GM18520 (cell line): ENCODE results near the gene FREM1.

Experiments
- ATAC-seq: cut with Tn5 transposase; IDR thresholded peaks from one replicate; pipeline ENCODE4 v1.9.1; 2021; ENCODE audit not compliant: unreplicated experiment

The FREM1 gene

DNA sequence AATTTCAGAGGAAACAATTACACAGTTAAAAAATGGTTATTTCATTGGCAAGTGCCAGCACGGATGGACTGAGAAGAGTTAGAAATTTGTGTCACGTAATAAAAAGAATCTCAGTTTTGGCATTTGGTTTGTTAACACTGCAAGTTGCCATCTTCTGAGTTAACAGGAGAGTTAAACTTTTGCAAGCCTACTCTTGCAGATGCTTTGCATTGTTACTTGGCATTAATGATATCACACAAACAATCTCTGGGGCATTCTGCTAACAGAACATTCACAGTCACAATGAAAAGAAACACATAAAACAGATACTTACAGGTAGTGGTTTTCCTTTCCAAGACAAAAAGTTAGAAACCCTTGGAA, 647 bp downstream of the FREM1 start:
- no peak for ATAC-seq

DNA sequence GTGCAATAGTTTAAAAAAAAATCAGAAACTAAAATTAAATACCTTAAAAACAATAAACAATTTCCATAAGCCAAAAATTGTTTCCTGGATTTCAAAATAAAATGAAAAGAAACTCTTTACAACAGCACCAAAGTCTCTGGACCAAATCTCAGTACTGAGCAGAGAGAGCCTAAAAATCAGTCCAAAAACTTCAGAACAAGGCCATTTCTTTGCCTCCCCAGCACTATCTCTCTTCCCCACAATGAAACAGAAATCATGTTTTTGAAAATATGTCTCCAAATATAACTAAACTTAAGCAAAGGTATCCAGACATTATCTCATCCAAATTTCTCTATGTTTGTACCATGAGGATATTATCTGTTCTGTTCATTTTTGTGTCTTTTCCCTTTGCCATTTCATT, 1.0 kb downstream of the FREM1 start:
- no peak for ATAC-seq

DNA sequence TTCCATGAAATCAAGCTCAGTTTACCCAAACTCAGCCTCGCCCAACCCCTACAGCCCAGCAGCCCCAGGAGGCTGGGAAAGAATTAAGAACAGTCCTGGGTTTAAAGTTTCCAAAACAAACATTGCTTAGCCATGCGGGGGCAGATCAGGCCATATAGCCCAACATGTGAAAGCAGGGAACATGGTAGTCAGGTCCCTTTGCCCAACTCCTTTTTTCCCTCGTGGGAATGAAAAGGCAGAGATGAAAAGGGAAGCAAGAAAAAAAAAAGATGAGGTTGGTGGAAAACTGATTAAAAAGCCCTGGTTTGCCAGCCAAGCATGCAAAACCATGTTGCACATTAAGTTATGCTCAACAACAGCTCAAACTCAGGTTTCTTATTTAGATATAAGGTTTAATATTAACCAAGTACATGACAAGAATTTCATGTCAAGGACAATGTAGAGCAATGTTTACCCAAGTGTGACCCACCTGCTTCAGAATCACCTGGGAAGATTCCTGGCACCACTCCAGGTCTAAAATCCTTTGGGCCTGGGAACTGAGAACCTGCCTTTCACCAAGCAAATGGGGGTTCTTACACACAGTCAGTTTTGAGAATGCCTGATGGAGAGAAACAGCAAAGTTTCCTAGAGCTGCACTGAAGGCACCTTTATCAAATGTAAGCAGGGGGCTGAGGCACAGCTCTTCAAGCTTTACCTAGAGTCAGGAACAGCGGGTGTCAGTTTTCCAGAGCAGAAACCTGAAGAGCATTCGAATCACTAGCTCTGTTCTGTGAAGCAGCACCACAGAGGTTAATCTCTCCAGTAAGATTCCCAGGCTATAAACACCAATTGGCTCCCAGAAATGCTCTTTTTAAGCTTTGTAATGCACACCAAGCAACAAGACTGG, 1.7 kb downstream of the FREM1 start:
- no peak for ATAC-seq

DNA sequence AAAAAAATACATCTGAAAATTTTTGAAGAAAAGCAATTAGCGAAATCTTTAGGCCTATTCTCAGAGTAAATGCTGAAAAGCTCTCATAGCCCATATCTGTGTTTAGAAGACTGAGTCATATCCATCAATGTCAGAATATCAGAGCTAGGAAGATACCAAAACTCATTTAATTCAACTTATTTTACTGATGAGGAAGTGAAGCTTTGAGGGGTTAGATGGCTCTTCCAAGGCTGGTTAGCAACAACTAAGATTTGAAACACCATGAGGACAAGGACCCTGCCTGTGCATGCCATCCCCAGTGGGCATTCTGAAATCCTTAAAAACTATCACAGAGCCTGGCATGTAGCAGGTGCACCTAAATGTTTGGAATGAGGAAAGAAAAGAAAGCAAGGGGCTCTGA, 2.5 kb downstream of the FREM1 start:
- ATAC-seq = no peak

DNA sequence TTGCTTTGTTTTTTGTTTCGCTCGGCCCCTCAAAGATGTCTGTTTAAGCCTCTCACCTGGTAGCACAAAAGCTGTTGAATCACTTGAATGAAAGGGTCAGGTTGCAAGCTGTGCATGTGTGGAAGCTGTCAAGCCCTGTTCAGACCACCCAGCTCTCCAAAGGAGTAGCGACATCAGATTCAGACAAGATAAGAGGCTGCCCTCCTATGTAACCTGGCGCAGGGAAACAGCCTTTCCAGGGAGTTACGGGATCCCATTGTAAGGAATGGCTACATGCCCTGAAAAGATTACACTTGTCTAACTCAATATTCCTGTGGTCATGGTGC, 2.9 kb downstream of the FREM1 start:
- no peak for ATAC-seq

DNA sequence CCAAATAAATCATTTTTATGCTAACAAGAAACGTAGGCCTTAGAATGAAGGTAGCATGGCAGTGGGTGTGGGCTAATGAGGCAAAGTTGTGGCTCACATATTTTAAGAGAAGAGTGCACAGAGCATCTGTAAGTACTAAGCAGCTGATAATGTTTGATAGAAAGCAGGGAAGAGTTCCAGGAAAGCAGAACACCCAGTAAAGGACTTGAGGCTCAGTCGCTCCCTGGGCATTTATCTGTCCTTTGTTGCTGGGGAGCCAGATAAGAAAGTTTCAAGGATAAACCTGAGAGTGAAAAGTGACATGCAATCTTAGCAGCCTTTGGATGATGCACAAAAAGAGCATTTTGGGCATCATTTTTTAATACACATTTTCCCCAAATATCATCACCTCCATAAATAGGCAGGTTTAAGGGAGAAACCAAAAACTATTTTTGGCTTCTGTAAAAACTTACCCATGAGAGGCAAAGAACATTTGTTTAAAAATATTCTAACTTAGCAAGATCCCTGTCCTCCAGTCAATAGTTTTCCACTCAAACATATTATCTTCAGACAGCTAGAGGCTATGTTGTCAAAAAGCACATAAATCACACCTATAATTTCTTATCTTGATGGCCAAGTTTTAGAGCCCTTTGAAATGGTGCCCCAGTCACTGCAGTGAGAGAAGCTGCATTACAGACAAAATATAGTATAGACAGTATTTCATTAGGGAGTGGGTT, 3.4 kb downstream of the FREM1 start:
- ATAC-seq = no peak

DNA sequence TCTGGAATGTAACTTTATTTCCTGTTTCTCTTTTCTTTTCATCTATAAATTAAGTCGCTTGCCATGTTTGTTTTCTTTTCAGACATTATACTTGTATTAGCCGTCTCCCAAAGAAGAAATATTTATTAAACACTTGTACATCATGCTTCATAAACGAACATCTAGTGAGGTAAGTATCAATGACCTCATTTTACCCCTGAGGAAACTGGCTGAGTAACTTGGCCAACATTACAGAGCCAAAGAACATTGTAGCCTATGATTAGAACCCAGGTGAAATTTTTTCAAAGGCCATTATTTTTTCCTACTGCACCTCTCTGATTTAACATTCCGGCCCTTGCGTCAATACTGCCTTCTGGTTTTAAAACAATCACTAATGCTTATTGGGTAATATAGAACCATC, 4.2 kb downstream of the FREM1 start:
- no peak for ATAC-seq

DNA sequence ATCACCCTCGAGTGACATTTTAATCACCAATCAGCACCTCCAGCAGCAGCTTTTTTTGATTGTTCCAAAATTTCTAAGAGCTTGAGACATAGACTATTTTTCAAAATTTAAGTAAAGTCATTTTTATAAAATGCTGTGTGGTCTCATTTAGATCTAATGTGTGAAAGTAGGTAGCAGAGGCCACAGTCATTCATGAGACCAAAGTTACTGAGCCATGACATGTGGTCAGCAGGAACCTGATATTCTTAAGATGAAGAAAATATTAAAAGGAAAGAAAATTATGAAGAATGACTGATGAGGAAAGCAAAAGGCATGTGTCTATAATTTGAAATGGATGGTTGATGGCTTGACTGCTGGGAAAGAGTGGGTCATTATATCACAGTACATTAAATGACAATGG, 7.2 kb downstream of the FREM1 start:
- ATAC-seq = no peak

DNA sequence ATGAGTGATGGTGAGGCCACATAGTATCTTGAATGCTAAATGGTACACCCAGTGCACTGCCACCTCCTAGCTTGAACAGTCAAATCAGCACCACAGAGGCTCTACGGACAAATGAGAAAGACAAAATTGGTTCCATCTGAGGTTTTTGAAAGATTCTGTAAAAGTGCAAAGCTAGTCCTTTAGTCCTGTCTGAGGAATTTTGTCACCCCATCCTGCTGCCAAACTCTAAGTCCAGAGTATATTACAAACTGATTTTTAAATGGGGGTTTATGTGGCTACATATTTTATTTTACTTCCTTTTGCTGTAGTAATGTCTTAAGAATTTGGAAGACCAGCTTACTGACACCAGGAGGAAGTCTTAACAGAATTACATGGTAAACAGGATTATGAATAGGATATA, 7.7 kb downstream of the FREM1 start:
- ATAC-seq = no peak

DNA sequence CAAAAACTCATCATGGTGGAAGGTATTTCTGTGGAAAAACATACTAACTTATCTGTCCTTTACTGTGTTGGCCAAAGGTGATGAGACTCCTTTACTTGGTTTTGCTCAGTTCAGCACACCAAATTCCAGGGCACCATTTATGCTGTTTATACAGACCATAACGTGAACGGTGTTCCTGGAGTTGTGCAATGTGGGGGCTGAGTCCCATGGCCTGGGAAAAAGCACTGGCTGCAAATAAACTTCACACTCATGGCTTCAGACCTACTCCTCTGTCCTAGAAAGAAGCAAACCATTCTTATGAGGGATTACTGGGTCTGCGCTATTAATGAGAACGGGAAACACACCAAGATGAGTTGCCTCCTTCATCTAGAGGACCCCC, 10.4 kb downstream of the FREM1 start:
- no peak for ATAC-seq

DNA sequence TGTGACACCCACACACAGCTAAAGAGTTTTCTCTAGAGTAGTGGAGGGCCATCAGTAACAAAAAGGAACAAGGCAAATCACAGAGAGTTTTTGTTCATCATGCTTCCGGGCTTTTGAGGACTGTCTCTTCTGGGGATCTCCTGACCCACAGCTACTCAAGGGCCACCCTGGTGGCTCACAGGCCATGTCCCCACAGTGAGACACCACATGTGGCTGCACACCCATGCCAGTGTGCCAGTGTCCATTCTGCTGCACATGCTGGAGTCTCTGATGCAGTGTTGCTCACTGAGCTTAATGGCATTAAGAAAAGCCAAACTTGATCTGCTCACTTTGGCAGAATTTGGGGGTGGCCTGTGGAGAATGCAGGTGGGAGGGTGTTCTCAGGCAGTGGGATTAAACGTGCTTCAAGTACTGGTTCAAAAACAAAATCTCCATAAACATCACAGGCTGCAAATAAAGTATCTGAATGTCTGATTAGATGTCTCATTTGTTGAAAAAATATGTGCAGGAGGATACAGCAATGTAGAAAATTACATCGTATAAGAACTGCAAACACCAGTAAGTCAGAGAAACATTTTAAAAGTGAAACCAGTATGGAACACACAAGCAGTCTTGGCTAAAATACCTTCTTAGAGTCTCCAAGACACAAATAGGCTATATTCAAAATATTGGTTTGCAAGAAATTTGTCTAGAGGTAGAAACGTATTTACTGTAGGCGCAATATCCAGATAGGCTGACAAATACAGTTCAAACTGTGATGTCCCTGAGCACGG, 11.0 kb downstream of the FREM1 start:
- ATAC-seq = no peak

DNA sequence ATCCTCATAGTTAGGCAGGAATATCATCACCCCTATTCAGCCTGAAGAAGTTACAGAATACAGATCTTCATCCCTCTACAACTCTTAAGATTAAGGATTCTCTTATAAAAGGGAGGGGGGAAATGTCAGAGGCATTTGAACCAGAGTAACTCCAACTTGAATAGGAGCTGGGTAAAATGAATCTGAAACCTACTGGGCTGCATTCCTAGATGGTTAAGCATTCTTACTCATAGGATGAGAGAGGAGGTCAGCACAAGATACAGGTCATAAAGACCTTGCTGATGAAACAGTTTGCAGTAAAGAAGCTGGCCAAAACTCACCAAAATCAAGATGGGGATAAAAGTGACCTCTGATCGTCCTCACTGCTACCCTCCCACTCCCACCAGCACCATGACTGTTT, 14.4 kb downstream of the FREM1 start:
- no peak for ATAC-seq

DNA sequence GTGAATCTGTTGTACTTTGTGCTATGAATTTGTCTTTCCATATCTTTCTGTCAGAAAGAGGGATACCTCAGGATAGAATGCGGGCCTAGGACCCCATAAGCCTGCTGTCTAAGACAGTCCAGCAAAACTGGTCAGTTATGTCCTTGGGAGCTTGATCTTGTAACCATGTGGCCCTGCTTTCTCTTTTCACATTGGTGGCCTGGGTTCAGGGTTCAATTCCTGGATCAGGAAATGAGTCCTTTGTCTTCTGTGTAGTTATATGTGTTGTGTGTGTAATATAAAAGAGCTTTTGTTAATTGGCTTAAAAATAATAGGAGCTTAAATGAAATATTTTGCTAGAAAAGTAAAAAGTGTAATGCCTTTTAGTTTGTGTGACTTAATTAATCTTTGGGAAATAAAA, 16.9 kb downstream of the FREM1 start:
- ATAC-seq = no peak

DNA sequence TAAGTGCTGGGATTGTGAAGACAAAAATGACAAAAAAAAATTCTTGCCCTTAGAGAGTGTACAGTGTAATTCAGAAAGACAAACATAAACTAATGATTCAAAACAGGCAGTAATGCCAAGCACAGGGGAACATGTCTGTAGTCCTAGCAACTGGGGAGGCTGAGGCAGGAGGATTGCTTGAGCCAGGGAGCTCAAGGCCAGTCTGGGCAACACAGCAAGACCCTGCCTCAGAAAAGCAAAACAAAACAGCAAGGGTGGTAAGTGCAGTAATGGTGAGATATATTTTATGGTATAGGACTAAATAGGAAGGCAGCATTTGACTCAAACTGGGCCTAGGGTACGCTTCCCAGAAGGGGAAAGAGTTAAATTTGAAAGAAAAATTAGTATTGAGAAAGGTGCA, 18.9 kb downstream of the FREM1 start:
- ATAC-seq = no peak

DNA sequence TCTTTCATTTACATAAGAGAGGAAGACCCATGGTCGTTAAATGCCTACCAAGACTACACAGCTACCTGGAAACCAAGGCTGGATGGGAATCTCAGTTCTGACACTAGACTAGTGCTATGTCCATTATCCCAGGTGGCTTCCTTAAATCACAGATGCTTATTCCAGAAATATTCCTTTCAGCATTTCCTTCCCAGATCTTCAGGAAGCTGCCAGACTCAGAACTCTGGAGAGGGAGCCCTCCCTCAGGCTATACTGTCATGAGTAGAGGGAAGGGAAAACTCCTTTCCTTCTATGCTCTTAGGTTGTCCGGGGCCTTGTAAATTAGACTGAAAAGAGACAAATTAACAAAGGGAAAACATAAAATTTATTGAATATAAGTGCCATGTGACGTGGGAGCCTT, 20.8 kb downstream of the FREM1 start:
- no peak for ATAC-seq

DNA sequence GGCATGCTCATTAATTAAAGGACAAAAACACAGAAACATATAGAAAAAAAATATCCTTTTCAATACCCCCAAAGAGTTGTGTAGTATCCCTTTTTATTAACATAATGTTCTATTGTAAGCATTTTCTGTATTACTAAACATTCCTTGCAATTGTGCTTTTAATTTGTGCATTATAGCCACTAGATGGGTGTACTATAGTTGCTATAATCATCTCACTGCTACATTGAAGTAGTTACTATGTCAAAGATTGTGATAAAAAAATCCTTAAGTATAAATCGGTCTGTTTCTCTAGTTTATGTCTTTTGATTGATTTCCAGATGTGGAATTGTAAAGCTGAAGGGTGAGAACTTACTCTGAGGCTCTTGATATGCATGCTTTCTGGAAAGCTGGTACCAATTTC, 21.4 kb downstream of the FREM1 start:
- no peak for ATAC-seq

DNA sequence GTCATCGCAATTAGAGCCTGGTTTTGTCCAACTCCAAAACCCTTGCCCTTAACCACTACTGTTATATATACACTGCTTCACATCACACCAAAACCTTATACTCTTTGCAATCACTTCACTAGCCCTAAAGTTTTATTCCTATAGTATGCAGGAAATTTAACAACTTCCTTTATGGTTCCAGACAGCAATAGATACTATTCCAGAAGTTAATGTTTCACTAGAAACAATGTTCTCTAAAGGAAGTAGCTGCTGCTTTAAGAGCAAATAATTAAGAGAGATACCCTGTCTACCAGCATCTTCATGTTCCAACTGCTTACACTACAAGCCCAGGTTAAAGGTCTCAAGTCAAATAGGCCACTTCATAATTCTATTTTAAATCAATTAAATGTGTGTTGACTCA, 22.0 kb downstream of the FREM1 start:
- ATAC-seq = no peak

DNA sequence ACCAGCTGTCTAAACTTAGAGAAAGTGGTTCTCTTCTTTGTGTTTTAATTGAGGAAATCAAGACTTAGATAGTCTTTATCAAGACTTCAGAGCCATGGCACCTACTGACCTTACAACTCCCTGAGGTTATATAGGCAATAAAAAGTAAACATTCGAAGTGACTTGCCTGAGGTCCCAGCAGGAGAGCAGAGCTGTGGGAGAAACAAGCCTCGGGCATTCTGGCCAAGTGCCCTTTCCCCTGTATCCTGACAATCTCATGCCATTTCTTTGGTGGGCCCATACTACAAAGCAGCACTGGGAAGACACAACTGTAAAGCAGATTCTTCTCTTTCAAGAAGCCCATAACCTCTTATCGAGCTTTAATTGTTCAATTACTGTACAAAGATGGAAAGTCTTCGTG, 23.1 kb downstream of the FREM1 start:
- no peak for ATAC-seq

DNA sequence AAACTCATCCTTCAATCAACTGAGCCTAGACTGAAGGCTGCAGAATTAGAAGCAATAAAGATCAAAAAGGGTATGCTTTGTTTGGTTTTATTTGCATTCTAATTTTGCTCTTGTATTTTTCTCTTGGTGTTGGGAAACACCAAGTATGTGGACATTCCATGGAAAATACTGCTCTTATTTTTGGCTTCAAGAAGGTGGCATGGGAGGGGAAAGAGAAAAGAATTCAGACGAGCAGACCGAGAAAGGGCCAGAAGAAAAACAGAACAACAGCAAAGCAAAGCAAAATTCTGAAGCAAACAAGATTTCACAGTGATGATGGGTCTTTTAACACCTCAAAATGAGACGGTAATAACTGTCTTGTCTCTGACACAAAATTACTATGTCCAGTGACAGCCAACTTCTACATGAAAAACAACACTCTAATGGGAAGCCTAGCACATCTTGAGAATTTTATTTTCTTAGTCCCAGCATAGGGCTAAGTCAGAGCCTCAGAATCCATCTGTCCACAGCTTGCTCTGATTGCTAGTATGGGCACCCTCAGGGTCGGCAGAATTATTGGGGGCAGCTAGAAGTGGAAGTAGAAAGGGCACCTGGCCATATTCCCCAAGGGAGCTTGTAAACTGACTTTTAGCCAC, 26.8 kb downstream of the FREM1 start:
- ATAC-seq = no peak

DNA sequence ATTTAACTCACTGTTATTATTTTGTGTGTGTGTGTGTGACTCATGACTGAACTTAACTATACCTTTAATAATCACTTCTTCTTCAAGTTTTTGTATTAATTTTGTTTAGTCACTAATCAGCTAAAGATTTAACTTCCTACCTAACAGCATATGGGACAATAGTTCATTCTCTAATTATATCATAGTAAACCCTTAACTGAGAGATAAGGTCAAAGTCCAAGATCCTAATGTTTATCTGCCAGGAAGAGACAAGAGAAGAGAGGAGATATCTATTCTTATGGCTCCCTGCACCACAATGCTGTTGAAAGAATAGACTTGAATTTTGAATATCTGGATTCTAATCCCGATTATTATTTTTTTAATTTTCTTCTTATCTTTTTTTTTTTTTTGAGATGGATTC, 28.1 kb downstream of the FREM1 start:
- ATAC-seq = no peak

DNA sequence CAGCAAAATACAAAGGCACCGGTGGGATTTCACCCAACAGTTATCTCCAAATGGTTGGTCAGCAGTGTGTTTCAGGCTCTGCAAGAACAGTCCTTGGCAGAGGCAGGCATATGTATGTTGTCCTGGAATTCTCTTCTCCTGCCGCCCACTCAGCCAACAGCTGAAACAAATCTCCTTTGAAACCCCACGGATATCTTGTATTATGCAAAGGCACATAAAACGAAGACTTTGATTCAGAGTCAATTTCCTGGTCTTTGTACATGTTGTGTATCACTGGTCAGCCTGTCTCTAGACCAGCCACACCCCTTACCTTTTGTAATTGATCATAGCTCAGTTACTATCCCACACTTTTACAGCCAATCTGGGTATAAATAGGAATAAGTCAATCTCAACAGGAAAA, 29.2 kb downstream of the FREM1 start:
- no peak for ATAC-seq

DNA sequence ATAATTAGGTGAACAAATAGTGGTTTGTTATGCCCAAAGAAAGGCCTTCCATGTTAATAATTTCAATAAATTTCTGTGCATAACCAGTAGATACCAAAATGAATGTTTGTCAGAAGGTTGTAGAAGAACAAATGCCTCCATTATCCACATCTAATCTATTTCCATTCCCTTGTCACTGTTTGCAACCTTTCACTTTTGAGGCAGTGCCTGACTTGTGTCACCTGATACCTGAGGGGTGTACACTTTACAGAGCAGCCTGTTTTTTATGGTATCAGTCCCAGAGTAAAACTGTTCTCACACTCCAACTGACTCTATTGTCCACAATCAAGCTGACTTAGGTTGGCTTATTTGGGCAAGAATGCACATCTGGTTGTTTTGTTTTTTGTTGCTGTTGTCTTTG, 40.1 kb downstream of the FREM1 start:
- no peak for ATAC-seq
